ENCODE data around the gene CDC42BPB.

- no peak for TF ChIP-seq YY1 (IDR thresholded peaks at IDR 0.05; ENCODE audit: insufficient read depth, insufficient read length)
- TF ChIP-seq SUZ12 (IDR thresholded peaks at IDR 0.05; ENCODE audit: extremely low read depth, insufficient read depth, insufficient read length) = no peak
Measured at GRCh38 chr14:102891111-102891510, 166.2 kb downstream of the CDC42BPB start.

Data from NT2/D1 (cell line).